Ovary (tissue), 3 donors: Measurements from ENCODE around the gene GJA4.
"Not testable (repeated sequence)": the region's sequence is repeated elsewhere in the genome, so short reads cannot be mapped to it uniquely, and the experiment has no call there.

ENCODE experiments used
- CTCF ChIP-seq, 3 donors: fragments of 450-650 bp in 2 of 3; fragments of 200-600 bp in 1 of 3; IDR thresholded peaks; one replicate each; pipeline versions ENCODE4 v1.5.1 to v1.8.0; 2016 to 2022; ENCODE audit warnings: antibody characterized with exemption in 3 of 3, mild to moderate bottlenecking in 1 of 3
- EP300 ChIP-seq: sonication (generic); formaldehyde crosslinking; IDR thresholded peaks from one replicate; pipeline ENCODE4 v1.6.1; 2017; ENCODE audit warnings: antibody characterized with exemption
- POLR2A ChIP-seq: fragments of 450-650 bp; IDR thresholded peaks from one replicate; pipeline ENCODE4 v1.6.1; 2017; ENCODE audit warnings: antibody characterized with exemption, mild to moderate bottlenecking, moderate library complexity
- donor health status: DM: no; HTN: no; CAD: no.

GRCh38 chr1:34810781-34811180 lies 18.0 kb downstream of the GJA4 start:
- not testable (repeated sequence) for TF ChIP-seq CTCF (IDR thresholded peaks at IDR 0.05); EP300; POLR2A
